ENCODE results near the gene PGK2.

PGK2 gene

GRCh38 chr6:49776444-49776843 is 10.6 kb downstream of the PGK2 start:
- H3K27ac ChIP-seq: no peak overlapping the region
- H3K4me3 ChIP-seq: no peak overlapping the region
- TF ChIP-seq, protein P1, sequence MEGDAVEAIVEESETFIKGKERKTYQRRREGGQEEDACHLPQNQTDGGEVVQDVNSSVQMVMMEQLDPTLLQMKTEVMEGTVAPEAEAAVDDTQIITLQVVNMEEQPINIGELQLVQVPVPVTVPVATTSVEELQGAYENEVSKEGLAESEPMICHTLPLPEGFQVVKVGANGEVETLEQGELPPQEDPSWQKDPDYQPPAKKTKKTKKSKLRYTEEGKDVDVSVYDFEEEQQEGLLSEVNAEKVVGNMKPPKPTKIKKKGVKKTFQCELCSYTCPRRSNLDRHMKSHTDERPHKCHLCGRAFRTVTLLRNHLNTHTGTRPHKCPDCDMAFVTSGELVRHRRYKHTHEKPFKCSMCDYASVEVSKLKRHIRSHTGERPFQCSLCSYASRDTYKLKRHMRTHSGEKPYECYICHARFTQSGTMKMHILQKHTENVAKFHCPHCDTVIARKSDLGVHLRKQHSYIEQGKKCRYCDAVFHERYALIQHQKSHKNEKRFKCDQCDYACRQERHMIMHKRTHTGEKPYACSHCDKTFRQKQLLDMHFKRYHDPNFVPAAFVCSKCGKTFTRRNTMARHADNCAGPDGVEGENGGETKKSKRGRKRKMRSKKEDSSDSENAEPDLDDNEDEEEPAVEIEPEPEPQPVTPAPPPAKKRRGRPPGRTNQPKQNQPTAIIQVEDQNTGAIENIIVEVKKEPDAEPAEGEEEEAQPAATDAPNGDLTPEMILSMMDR (IDR thresholded peaks at IDR 0.05): no peak
- DNase-seq (ENCODE audit: low spot score): no peak

GRCh38 chr6:49775043-49775442 is 12.0 kb downstream of the PGK2 start:
- Histone ChIP-seq H3K4me3 (no peak overlapping the region), H3K27ac (no peak overlapping the region)
- TF ChIP-seq, protein P1 (IDR thresholded peaks at IDR 0.05): no peak
- DNase-seq (ENCODE audit: low spot score): no peak

DNA sequence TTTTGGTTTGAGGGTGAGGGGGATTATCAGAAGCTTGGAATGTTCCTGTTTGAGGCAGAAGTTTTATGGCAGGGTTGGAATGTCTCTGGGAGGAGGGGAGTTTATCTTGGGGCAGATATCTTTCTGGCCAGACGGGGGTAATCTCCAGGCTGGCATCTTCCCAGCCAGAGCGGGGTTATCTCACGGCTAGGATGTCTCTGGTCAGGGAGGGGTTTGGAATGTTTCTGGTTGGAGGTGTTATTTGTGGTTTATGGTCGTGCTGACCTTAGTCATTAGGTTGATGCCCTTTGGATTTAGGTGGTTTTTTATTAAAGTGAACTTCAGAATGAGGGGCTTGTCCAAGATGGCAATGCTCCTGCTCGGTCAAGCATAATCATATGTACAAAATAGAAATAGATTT is 14.8 kb downstream of the PGK2 start:
- TF ChIP-seq, protein P1 (IDR thresholded peaks at IDR 0.05): no peak
- no peak overlapping the region for H3K27ac ChIP-seq
- H3K4me3 ChIP-seq: no peak overlapping the region
- DNase-seq (ENCODE audit: low spot score): no peak

DNA sequence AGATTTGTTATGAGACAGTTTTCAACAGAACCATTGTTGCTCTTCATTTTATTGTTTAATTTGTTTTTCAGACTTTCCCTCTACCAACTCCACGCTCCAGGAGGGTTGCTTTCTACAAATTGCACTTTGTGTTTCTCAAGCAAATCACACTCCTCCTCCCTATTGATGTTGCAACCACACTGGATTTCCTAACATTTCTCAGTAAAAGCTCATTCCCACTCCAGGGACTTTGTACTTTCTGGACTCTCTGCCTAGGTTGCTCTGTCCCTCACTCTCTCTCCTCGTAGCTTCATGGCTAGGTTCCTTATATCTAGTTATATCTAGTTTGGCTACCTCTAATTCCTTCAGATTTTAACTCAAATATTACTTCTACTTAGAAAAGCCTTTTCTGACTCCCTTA is 20.3 kb downstream of the PGK2 start:
- no peak for DNase-seq (ENCODE audit: low spot score)
- TF ChIP-seq, protein P1 (IDR thresholded peaks at IDR 0.05): no peak
- H3K4me3 ChIP-seq: no peak overlapping the region
- H3K27ac ChIP-seq: no peak overlapping the region

- DNase-seq (ENCODE audit: low spot score): no peak
- H3K27ac ChIP-seq: no peak overlapping the region
- TF ChIP-seq, protein P1 (IDR thresholded peaks at IDR 0.05): no peak
Observed at GRCh38 chr6:49764571-49765236, 22.4 kb downstream of the PGK2 start.

GRCh38 chr6:49744259-49744658 is 42.8 kb downstream of the PGK2 start, which contains the start of gene CRISP3:
Gene CRISP3, minus strand, starts transcription at chr6:49744388. Its CDS starts 21 bp downstream, at chr6:49744367.
- Histone ChIP-seq H3K27ac (no peak within 1 kb of the TSS), H3K4me3 (no peak within 1 kb of the TSS)
- TF ChIP-seq, protein P1 (IDR thresholded peaks at IDR 0.05): no peak
- no peak for DNase-seq (ENCODE audit: low spot score)

More at GRCh38 chr6:49764571-49765236, 22.4 kb downstream of the PGK2 start:
- H3K4me3 ChIP-seq: no peak overlapping the region

DNA sequence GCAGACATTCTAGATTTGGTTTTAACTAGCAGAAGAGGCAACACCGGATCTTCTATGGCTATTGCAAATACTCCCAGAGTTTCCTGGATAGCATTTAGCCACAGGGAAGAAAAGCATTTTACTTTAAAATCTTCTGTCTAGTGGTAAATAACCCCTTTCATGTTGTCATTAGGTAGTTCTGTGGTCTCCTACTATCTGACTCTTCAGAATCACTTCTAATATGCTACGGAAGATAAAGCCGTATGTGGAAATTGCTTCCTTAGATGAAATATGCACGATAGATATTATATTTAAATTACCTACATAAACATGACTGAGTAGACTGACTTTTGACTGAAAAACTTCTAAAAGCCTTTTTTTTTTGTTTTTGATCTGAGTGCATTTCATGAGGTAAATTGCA is 43.7 kb downstream of the PGK2 start:
- DNase-seq (ENCODE audit: low spot score): no peak
- H3K27ac ChIP-seq: no peak overlapping the region
- no peak overlapping the region for H3K4me3 ChIP-seq
- TF ChIP-seq, protein P1 (IDR thresholded peaks at IDR 0.05): no peak
